ENCODE results near the gene SSBP3. TPM values are rescaled to one million over a fixed set of nuclear protein-coding genes. Genes with fewer than 3 reads are reported as not detected.

Gene SSBP3
- total and polyA plus RNA-seq, 2 of the 13 experiments (the other 11 are each of a cell fraction or from before 2014, with no cell fraction given), result 8.5 to 17.6 TPM

DNA sequence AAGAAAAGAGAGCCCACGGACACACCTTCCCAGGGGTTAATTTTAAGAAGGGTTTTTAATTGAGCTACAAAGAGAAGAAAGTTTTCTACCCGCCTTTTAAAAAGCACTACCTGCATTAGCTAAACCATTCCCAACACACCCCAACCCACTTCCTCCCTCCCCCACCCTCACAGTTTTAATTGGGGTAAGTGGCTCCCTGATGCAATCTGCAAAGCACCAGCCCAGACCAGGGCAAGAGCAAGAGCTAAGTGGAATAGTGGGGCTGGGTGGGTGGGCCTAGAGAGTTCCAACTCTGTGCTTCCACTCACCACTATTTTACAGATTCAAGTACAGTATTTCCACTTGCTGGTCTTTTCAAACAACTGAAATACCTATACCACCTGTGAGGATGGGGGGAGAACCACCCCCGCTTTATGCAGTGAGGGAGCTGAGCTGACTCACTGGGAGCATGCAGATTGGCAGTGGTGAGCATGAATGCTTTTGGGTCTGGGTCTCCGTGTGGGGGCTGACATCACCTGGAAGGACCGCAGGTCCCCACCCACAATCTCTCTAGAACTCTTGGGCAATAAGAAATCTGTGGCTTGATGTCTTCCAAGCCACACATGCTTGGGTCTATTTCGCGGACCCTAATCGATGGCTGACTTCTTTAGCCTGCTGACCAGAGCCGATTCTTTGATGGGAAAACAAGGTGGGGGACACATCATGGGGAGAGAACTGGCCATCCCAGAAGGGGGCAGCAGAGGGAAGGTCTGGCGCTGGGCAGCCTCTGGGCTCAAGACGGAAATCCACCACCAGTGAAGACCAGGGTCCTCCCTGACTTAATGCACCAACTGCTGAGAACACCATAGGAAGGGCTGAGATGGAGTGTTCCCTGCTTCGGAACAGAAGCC is 95.5 kb downstream of the SSBP3 start:
- H3K27ac ChIP-seq (ENCODE audit: extremely low read length, insufficient read depth, low read length), result no peak overlapping the region
- intact Hi-C loops (cut with micrococcal nuclease; ENCODE audit: unreplicated experiment), result loop anchor here (1.0 to 2.0 kb wide), 2 partner anchors 96 to 179 kb away; partner anchors contain the start of gene SSBP3
- TF ChIP-seq, protein P1, sequence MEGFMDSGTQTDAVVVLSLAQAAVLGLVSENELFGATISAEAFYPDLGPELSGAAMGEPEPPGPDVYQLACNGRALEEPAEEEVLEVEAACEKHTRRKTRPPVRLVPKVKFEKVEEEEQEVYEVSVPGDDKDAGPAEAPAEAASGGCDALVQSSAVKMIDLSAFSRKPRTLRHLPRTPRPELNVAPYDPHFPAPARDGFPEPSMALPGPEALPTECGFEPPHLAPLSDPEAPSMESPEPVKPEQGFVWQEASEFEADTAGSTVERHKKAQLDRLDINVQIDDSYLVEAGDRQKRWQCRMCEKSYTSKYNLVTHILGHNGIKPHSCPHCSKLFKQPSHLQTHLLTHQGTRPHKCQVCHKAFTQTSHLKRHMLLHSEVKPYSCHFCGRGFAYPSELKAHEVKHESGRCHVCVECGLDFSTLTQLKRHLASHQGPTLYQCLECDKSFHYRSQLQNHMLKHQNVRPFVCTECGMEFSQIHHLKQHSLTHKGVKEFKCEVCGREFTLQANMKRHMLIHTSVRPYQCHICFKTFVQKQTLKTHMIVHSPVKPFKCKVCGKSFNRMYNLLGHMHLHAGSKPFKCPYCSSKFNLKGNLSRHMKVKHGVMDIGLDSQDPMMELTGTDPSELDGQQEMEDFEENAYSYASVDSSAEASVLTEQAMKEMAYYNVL (CRISPR knock-in tag; IDR thresholded peaks at IDR 0.05; ENCODE audit: borderline replicate concordance), result no peak
- TF ChIP-seq, protein P2, sequence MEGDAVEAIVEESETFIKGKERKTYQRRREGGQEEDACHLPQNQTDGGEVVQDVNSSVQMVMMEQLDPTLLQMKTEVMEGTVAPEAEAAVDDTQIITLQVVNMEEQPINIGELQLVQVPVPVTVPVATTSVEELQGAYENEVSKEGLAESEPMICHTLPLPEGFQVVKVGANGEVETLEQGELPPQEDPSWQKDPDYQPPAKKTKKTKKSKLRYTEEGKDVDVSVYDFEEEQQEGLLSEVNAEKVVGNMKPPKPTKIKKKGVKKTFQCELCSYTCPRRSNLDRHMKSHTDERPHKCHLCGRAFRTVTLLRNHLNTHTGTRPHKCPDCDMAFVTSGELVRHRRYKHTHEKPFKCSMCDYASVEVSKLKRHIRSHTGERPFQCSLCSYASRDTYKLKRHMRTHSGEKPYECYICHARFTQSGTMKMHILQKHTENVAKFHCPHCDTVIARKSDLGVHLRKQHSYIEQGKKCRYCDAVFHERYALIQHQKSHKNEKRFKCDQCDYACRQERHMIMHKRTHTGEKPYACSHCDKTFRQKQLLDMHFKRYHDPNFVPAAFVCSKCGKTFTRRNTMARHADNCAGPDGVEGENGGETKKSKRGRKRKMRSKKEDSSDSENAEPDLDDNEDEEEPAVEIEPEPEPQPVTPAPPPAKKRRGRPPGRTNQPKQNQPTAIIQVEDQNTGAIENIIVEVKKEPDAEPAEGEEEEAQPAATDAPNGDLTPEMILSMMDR (CRISPR knock-in tag; IDR thresholded peaks at IDR 0.05), result peak; percentile 83
- TF ChIP-seq SMC3 (IDR thresholded peaks at IDR 0.05; ENCODE audit: low read length) (peak; percentile 86), GATAD2A (CRISPR knock-in tag; IDR thresholded peaks at IDR 0.05) (no peak), DNMT1 (CRISPR knock-in tag; IDR thresholded peaks at IDR 0.05) (0 out of 2 replicates have a peak, but pooled peaks have one; percentile 36), TEAD3 (CRISPR knock-in tag; optimal IDR thresholded peaks at IDR 0.05; ENCODE audit: borderline replicate concordance) (peak; percentile 7), ZBTB38 (CRISPR knock-in tag; IDR thresholded peaks at IDR 0.05) (peak; percentile 62), THAP11 (CRISPR knock-in tag; IDR thresholded peaks at IDR 0.05) (0 out of 2 replicates have a peak, but pooled peaks have one; percentile 34), ERF (CRISPR knock-in tag; IDR thresholded peaks at IDR 0.05) (0 out of 2 replicates have a peak, but pooled peaks have one; percentile 15), SALL1 (CRISPR knock-in tag; IDR thresholded peaks at IDR 0.05) (peak; percentile 11; the same call in 1 of the 2 replicates), KDM5B (CRISPR knock-in tag; IDR thresholded peaks at IDR 0.05; ENCODE audit: borderline replicate concordance) (peak; percentile 42; the same call in 1 of the 2 replicates), STAG1 (CRISPR knock-in tag; IDR thresholded peaks at IDR 0.05) (peak; percentile 88)
- TF ChIP-seq, protein P3, sequence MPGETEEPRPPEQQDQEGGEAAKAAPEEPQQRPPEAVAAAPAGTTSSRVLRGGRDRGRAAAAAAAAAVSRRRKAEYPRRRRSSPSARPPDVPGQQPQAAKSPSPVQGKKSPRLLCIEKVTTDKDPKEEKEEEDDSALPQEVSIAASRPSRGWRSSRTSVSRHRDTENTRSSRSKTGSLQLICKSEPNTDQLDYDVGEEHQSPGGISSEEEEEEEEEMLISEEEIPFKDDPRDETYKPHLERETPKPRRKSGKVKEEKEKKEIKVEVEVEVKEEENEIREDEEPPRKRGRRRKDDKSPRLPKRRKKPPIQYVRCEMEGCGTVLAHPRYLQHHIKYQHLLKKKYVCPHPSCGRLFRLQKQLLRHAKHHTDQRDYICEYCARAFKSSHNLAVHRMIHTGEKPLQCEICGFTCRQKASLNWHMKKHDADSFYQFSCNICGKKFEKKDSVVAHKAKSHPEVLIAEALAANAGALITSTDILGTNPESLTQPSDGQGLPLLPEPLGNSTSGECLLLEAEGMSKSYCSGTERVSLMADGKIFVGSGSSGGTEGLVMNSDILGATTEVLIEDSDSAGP (CRISPR knock-in tag; IDR thresholded peaks at IDR 0.05; ENCODE audit: borderline replicate concordance), result peak; percentile 48; the same call in 1 of the 2 replicates
- TF ChIP-seq, protein P4, sequence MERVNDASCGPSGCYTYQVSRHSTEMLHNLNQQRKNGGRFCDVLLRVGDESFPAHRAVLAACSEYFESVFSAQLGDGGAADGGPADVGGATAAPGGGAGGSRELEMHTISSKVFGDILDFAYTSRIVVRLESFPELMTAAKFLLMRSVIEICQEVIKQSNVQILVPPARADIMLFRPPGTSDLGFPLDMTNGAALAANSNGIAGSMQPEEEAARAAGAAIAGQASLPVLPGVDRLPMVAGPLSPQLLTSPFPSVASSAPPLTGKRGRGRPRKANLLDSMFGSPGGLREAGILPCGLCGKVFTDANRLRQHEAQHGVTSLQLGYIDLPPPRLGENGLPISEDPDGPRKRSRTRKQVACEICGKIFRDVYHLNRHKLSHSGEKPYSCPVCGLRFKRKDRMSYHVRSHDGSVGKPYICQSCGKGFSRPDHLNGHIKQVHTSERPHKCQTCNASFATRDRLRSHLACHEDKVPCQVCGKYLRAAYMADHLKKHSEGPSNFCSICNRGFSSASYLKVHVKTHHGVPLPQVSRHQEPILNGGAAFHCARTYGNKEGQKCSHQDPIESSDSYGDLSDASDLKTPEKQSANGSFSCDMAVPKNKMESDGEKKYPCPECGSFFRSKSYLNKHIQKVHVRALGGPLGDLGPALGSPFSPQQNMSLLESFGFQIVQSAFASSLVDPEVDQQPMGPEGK (CRISPR knock-in tag; IDR thresholded peaks at IDR 0.05), result peak; percentile 64; the same call in 1 of the 2 replicates

More for the DNA sequence above, 95.5 kb downstream of the SSBP3 start:
- H3K4me3 ChIP-seq (replicated peaks in 1 of 3; ENCODE audit: insufficient read depth in 1 of 3, low read depth in 2 of 3, low read length in 3 of 3), result no peak overlapping the region
- DNase-seq (ENCODE audit: low spot score) (peak; percentile 39), ATAC-seq (peak; percentile 84), FAIRE-seq (peak; percentile 47)
- ChIA-PET POLR2A (interaction anchor here (1.3 kb wide), 1 partner anchor 179 kb away, joined by 4 read pairs; no protein-coding TSS in a partner anchor), CTCF (ENCODE audit: low intra/inter-chr PET ratio, low total read pairs) (interaction anchor here (0.7 to 2.3 kb wide), 3 partner anchors 93 to 178 kb away, joined by 3 to 18 read pairs (median 5); partner anchors contain the start of gene SSBP3)
- no peaks in the 10 kb centered on the region for H3K27me3 ChIP-seq (ENCODE audit: control insufficient read depth in 1 of 2, insufficient read depth in 2 of 2, low read length in 2 of 2)
- H4K20me1 ChIP-seq (ENCODE audit: insufficient read depth, low read length), result no peaks in the 10 kb centered on the region
- no peaks in the 10 kb centered on the region for H3K9me3 ChIP-seq (ENCODE audit: low read length)
- in situ Hi-C loops (cut with HindIII; ENCODE audit: extremely low pct_ligation_motif_present, low pct_unique_long_range_greater_than_20kb), result loop anchor here (10.0 kb wide), 1 partner anchor 174 kb away; no protein-coding TSS in a partner anchor
- peaks cover 10% of the 10 kb centered on the region for H3K79me2 ChIP-seq (ENCODE audit: insufficient read depth, low read length)
- no peak overlapping the region for H3K4me2 ChIP-seq (ENCODE audit: low read depth, low read length)
- H3K4me1 ChIP-seq (ENCODE audit: insufficient read depth, low read length), result peaks cover 9% of the 10 kb centered on the region; the same call in 1 of the 2 replicates
- no TSS peak for BruUV-seq (replicated peaks)
- H3K9ac ChIP-seq (ENCODE audit: insufficient read depth, low read depth, low read length), result no peak overlapping the region
- WGBS (ENCODE audit: low lambda C conversion rate), result 72% methylated on average over 6 of the region's 12 CpGs
- no peaks in the 10 kb centered on the region for H3K36me3 ChIP-seq (replicated peaks in 1 of 2; ENCODE audit: control insufficient read depth in 1 of 2, insufficient read depth in 2 of 2, low read length in 2 of 2)
- no peak overlapping the region for H2AFZ ChIP-seq (ENCODE audit: low read length)
